Gastroesophageal sphincter (tissue), 3 donors: ENCODE data around the gene PIM1.

Experiments used
- CTCF ChIP-seq, 4 experiments: fragments of 200-600 bp in 2 of 4; fragments of 450-650 bp in 2 of 4; sonication (generic) in 1 of 4; IDR thresholded peaks; one replicate each; pipeline ENCODE4 v1.5.1; 2017 to 2019; ENCODE audit warnings: antibody characterized with exemption in 4 of 4, mild to moderate bottlenecking in 2 of 4, moderate library complexity in 2 of 4
- EP300 ChIP-seq: sonication (generic); formaldehyde crosslinking; IDR thresholded peaks from one replicate; pipeline ENCODE4 v1.6.1; 2017; ENCODE audit warnings: antibody characterized with exemption, mild to moderate bottlenecking
- POLR2A ChIP-seq, 2 donors: fragments of 450-650 bp; IDR thresholded peaks; one replicate each; pipeline ENCODE4 v1.6.1; 2017; ENCODE audit warnings: antibody characterized with exemption in 2 of 2, mild to moderate bottlenecking in 2 of 2, moderate library complexity in 1 of 2
- POLR2AphosphoS5 ChIP-seq: sonication (generic); formaldehyde crosslinking; IDR thresholded peaks from one replicate; pipeline ENCODE4 v1.6.1; 2017; ENCODE audit warnings: antibody characterized with exemption

- TF ChIP-seq POLR2A (IDR thresholded peaks at IDR 0.05) (no peak), CTCF (IDR thresholded peaks at IDR 0.05) (no peak), POLR2AphosphoS5 (no peak), EP300 (no peak)
Observed at GRCh38 chr6:37129566-37129965, 40.4 kb upstream of the PIM1 start.
